Breast epithelium (tissue), 4 donors: ENCODE measurements around the gene SSU72. TPM values are rescaled to one million over a fixed set of nuclear protein-coding genes. Genes with fewer than 3 reads are reported as not detected.
"Not testable (repeated sequence)": the region's sequence is repeated elsewhere in the genome, so short reads cannot be mapped to it uniquely, and the experiment has no call there.

ENCODE experiments used
- DNase-seq, 2 donors: peaks; one replicate each; pipeline ENCODE4 v3.0.0-alpha.2; 2019; ENCODE audit warnings: low spot score in 2 of 2
- H3K27ac ChIP-seq, 2 donors: fragments of 200-600 bp; sonication (generic) in 1 of 2; one replicate each; pipeline ENCODE4 v1.5.1; 2016 to 2019; ENCODE audit warnings: mild to moderate bottlenecking in 1 of 2
- H3K27me3 ChIP-seq, 2 donors: fragments of 200-600 bp; sonication (generic) in 1 of 2; one replicate each; pipeline versions ENCODE4 v1.5.1 to v1.6.0; 2017 to 2019; ENCODE audit warnings: control low read depth in 1 of 2, mild to moderate bottlenecking in 1 of 2
- H3K36me3 ChIP-seq: fragments of 200-600 bp; one replicate; pipeline ENCODE4 v1.5.1; 2019
- H3K4me1 ChIP-seq, 2 donors: fragments of 200-600 bp; sonication (generic); one replicate each; pipeline ENCODE4 v1.5.1; 2016 to 2019; ENCODE audit warnings: control low read depth in 1 of 2
- H3K4me3 ChIP-seq, 3 donors: fragments of 200-600 bp; sonication (generic); 1 replicate in 2 of 3; 2 replicates in 1 of 3; pipeline ENCODE4 v1.5.1; 2016 to 2019; ENCODE audit warnings: mild to moderate bottlenecking in 3 of 3, moderate library complexity in 2 of 3
- H3K9me3 ChIP-seq, 2 donors: fragments of 200-600 bp; sonication (generic) in 1 of 2; one replicate each; pipeline ENCODE4 v1.5.1; 2016 to 2019; ENCODE audit warnings: control low read depth in 1 of 2
- CTCF ChIP-seq, 3 donors: fragments of 450-650 bp; IDR thresholded peaks; one replicate each; pipeline ENCODE4 v1.5.1; 2016 to 2017; ENCODE audit warnings: antibody characterized with exemption in 3 of 3, mild to moderate bottlenecking in 3 of 3, moderate library complexity in 3 of 3
- POLR2A ChIP-seq: fragments of 450-650 bp; IDR thresholded peaks from one replicate; pipeline ENCODE4 v1.6.1; 2016; ENCODE audit warnings: antibody characterized with exemption, mild to moderate bottlenecking, moderate library complexity
- POLR2AphosphoS5 ChIP-seq, 3 donors: sonication (generic); formaldehyde crosslinking; IDR thresholded peaks; one replicate each; pipeline ENCODE4 v1.6.1; 2017; ENCODE audit warnings: antibody characterized with exemption in 3 of 3
- intact Hi-C: fragments of 100-400 bp; cut with DNase I; formaldehyde crosslinking; loops from one replicate; pipeline ENCODE4 v1.15.1; 2023; ENCODE audit warnings: low total_unique reads
- total RNA-seq, 3 donors: library from RNA; depleted of rRNA; stranded (reverse); fragments of >200 nt; gene quantifications; one replicate each; pipeline ENCODE4 v1.1.0, GENCODE V29; 2016

Gene SSU72
- total RNA-seq, 3 donors from 2014 or later = 100 to 125 (median 114) TPM

- TF ChIP-seq POLR2AphosphoS5 (IDR thresholded peaks at IDR 0.05) (no peak), POLR2A (no peak), CTCF (IDR thresholded peaks at IDR 0.05) (no peak)
- H3K4me3 ChIP-seq = no peak overlapping the region
- intact Hi-C loops = no loop called here
- peaks cover 6 to 8% of the 10 kb centered on the region in 2 donors for H3K4me1 ChIP-seq
- no peaks in the 10 kb centered on the region for H3K36me3 ChIP-seq
- no peak for DNase-seq
- no peaks in the 10 kb centered on the region for H3K9me3 ChIP-seq
- H3K27ac ChIP-seq = no peak overlapping the region
- H3K27me3 ChIP-seq = peaks cover 5 to 6% of the 10 kb centered on the region in 2 donors
Measured at GRCh38 chr1:1596493-1597274, 22.0 kb upstream of the SSU72 start.

GRCh38 chr1:1595341-1595740 is 20.7 kb upstream of the SSU72 start:
- H3K27ac ChIP-seq, H3K36me3 ChIP-seq, H3K27me3 ChIP-seq, H3K4me1 ChIP-seq, H3K9me3 ChIP-seq, intact Hi-C loops, DNase-seq, H3K4me3 ChIP-seq: not testable (repeated sequence)

- Histone ChIP-seq H3K9me3 (no peaks in the 10 kb centered on the region), H3K27me3 (peaks cover 0 to 6% of the 10 kb centered on the region in 2 donors), H3K27ac (no peak overlapping the region), H3K36me3 (no peaks in the 10 kb centered on the region), H3K4me3 (no peak overlapping the region), H3K4me1 (no peaks in the 10 kb centered on the region)
- no peak for DNase-seq
- TF ChIP-seq POLR2AphosphoS5 (IDR thresholded peaks at IDR 0.05) = no peak
- no peak for TF ChIP-seq POLR2A
- TF ChIP-seq CTCF (IDR thresholded peaks at IDR 0.05) = no peak
- intact Hi-C loops = no loop called here
Measured at GRCh38 chr1:1594602-1595260, 20.1 kb upstream of the SSU72 start.

- Histone ChIP-seq H3K9me3 (no peaks in the 10 kb centered on the region), H3K36me3 (no peaks in the 10 kb centered on the region)
- intact Hi-C loops = no loop called here
Measured at GRCh38 chr1:1593834-1594601, 19.4 kb upstream of the SSU72 start.

GRCh38 chr1:1591452-1591851 is 16.8 kb upstream of the SSU72 start:
- no peak for TF ChIP-seq POLR2AphosphoS5 (IDR thresholded peaks at IDR 0.05)
- TF ChIP-seq CTCF (IDR thresholded peaks at IDR 0.05) = no peak
- TF ChIP-seq POLR2A = no peak
- H3K4me1 ChIP-seq = no peaks in the 10 kb centered on the region
- no peaks in the 10 kb centered on the region for H3K36me3 ChIP-seq
- intact Hi-C loops = no loop called here
- H3K9me3 ChIP-seq = no peaks in the 10 kb centered on the region
- H3K27ac ChIP-seq = no peak overlapping the region
- no peak for DNase-seq
- no peak overlapping the region for H3K4me3 ChIP-seq
- H3K27me3 ChIP-seq = peaks cover 0 to 6% of the 10 kb centered on the region in 2 donors

More at GRCh38 chr1:1593834-1594601, 19.4 kb upstream of the SSU72 start:
- Histone ChIP-seq H3K4me1 (no peaks in the 10 kb centered on the region), H3K4me3 (no peak overlapping the region), H3K27ac (no peak overlapping the region), H3K27me3 (peaks cover 0 to 4% of the 10 kb centered on the region in 2 donors)
- no peak for DNase-seq
- TF ChIP-seq POLR2A = no peak
- TF ChIP-seq POLR2AphosphoS5 (IDR thresholded peaks at IDR 0.05) = no peak
- TF ChIP-seq CTCF (IDR thresholded peaks at IDR 0.05) = no peak
